HEK293 (cell line): ENCODE data around the gene RDX.

Experiments
- CTCF ChIA-PET: fragments of 350-600 bp; formaldehyde crosslinking; extraction: SDS; loops from one replicate; lab custom pipeline; 2021; ENCODE audit warnings: antibody characterized with exemption; lab: Yijun Ruan, JAX
- POLR2A ChIA-PET: fragments of 300-600 bp; formaldehyde crosslinking; extraction: SDS; loops from one replicate; lab custom pipeline; 2020; ENCODE audit warnings: antibody characterized with exemption, inconsistent platforms; lab: Yijun Ruan, JAX
- H3K27ac ChIP-seq: fragments of 200-500 bp; sonication (Bioruptor generic); 2 replicates; pipeline ENCODE4 v1.5.1; 2014; ENCODE audit warnings: low read depth, low read length, control low read depth, inconsistent platforms; ENCODE audit errors: extremely low read depth
- H3K36me3 ChIP-seq, 2 experiments: fragments of 200-500 bp in 1 of 2; sonication (Bioruptor generic) in 1 of 2; 1 replicate in 1 of 2; 2 replicates in 1 of 2; pipeline ENCODE4 v1.5.1; 2014 to 2017; ENCODE audit warnings: inconsistent platforms in 2 of 2, low read length in 2 of 2; ENCODE audit not compliant: control insufficient read depth in 2 of 2, insufficient read depth in 1 of 2
- H3K4me1 ChIP-seq: fragments of 200-500 bp; sonication (Bioruptor generic); 2 replicates; pipeline ENCODE4 v1.5.1; 2014; ENCODE audit warnings: mild to moderate bottlenecking, low read length, inconsistent platforms; ENCODE audit not compliant: control insufficient read depth, insufficient read depth
- H3K4me3 ChIP-seq: 2 replicates; pipeline ENCODE4 v1.5.1; 2011; ENCODE audit warnings: low read depth, mild to moderate bottlenecking, control low read depth, low read length, moderate library complexity
- H3K9me3 ChIP-seq: fragments of 200-500 bp; sonication (Bioruptor generic); 2 replicates; pipeline ENCODE4 v1.5.1; 2014; ENCODE audit warnings: low read depth, low read length, inconsistent platforms; ENCODE audit not compliant: control insufficient read depth, insufficient read depth
- GLIS1 ChIP-seq: fragments of 450-650 bp; formaldehyde crosslinking; IDR thresholded peaks from 2 replicates; pipeline ENCODE4 v1.5.1; 2016; ENCODE audit warnings: missing biosample characterization, missing genetic modification characterization
- HOXC10 ChIP-seq: sonication (generic); formaldehyde crosslinking; IDR thresholded peaks from 2 replicates; pipeline ENCODE4 v1.8.1; 2023; ENCODE audit warnings: mild to moderate bottlenecking, missing genetic modification reagents
- KLF1 ChIP-seq: fragments of 450-650 bp; formaldehyde crosslinking; IDR thresholded peaks from 2 replicates; pipeline ENCODE4 v1.5.1; 2016; ENCODE audit warnings: missing biosample characterization, missing genetic modification characterization
- KLF10 ChIP-seq: fragments of 450-650 bp; IDR thresholded peaks from 2 replicates; pipeline ENCODE4 v1.5.1; 2018; ENCODE audit warnings: missing biosample characterization, mild to moderate bottlenecking, missing genetic modification characterization
- KLF8 ChIP-seq: fragments of 450-650 bp; formaldehyde crosslinking; IDR thresholded peaks from 2 replicates; pipeline ENCODE4 v1.5.1; 2016; ENCODE audit warnings: missing biosample characterization, missing genetic modification characterization
- MEIS1 ChIP-seq: sonication (generic); formaldehyde crosslinking; IDR thresholded peaks from 2 replicates; pipeline ENCODE4 v1.8.1; 2022; ENCODE audit warnings: missing genetic modification reagents, mild to moderate bottlenecking, borderline replicate concordance
- OSR2 ChIP-seq: fragments of 450-650 bp; formaldehyde crosslinking; IDR thresholded peaks from 2 replicates; pipeline ENCODE4 v1.5.1; 2016; ENCODE audit warnings: missing biosample characterization, missing genetic modification characterization
- RBAK ChIP-seq: fragments of 450-650 bp; formaldehyde crosslinking; IDR thresholded peaks from 2 replicates; pipeline ENCODE4 v1.5.1; 2016; ENCODE audit warnings: missing biosample characterization, missing genetic modification characterization
- SP3 ChIP-seq: fragments of 450-650 bp; formaldehyde crosslinking; IDR thresholded peaks from 2 replicates; pipeline ENCODE4 v1.5.1; 2016; ENCODE audit warnings: missing biosample characterization, missing genetic modification characterization
- SP7 ChIP-seq: fragments of 450-650 bp; formaldehyde crosslinking; IDR thresholded peaks from 2 replicates; pipeline ENCODE4 v1.5.1; 2016; ENCODE audit warnings: missing biosample characterization, missing genetic modification characterization
- ZBTB17 ChIP-seq: fragments of 450-650 bp; formaldehyde crosslinking; IDR thresholded peaks from 2 replicates; pipeline ENCODE4 v1.5.1; 2016; ENCODE audit warnings: missing biosample characterization, missing genetic modification characterization
- ZNF10 ChIP-seq: fragments of 450-650 bp; formaldehyde crosslinking; IDR thresholded peaks from 2 replicates; pipeline ENCODE4 v1.5.1; 2017; ENCODE audit warnings: missing biosample characterization, missing genetic modification characterization
- ZNF175 ChIP-seq: fragments of 450-650 bp; formaldehyde crosslinking; IDR thresholded peaks from 2 replicates; pipeline ENCODE4 v1.5.1; 2016; ENCODE audit warnings: missing biosample characterization, missing genetic modification characterization
- ZNF280C ChIP-seq: fragments of 450-650 bp; formaldehyde crosslinking; IDR thresholded peaks from 2 replicates; pipeline ENCODE4 v1.5.1; 2016; ENCODE audit warnings: missing biosample characterization, missing genetic modification characterization
- ZNF366 ChIP-seq: fragments of 450-650 bp; formaldehyde crosslinking; conservative IDR thresholded peaks from 2 replicates; pipeline ENCODE4 v1.5.1; 2016; ENCODE audit warnings: missing biosample characterization, missing genetic modification characterization
- ZNF37A ChIP-seq: fragments of 450-650 bp; IDR thresholded peaks from 2 replicates; pipeline ENCODE4 v1.5.1; 2018; ENCODE audit warnings: missing biosample characterization, missing genetic modification characterization
- ZNF391 ChIP-seq: fragments of 450-650 bp; formaldehyde crosslinking; IDR thresholded peaks from 2 replicates; pipeline ENCODE4 v1.5.1; 2016; ENCODE audit warnings: low read depth, missing biosample characterization, missing genetic modification characterization, borderline replicate concordance
- ZNF426 ChIP-seq: fragments of 450-650 bp; formaldehyde crosslinking; IDR thresholded peaks from 2 replicates; pipeline ENCODE4 v1.5.1; 2017; ENCODE audit warnings: missing biosample characterization, missing genetic modification characterization, mild to moderate bottlenecking, inconsistent platforms, moderate library complexity
- ZNF473 ChIP-seq: fragments of 450-650 bp; formaldehyde crosslinking; IDR thresholded peaks from 2 replicates; pipeline ENCODE4 v1.5.1; 2017; ENCODE audit warnings: missing biosample characterization, missing genetic modification characterization
- ZNF561 ChIP-seq: fragments of 450-650 bp; IDR thresholded peaks from 2 replicates; pipeline ENCODE4 v1.5.1; 2018; ENCODE audit warnings: missing biosample characterization, missing genetic modification characterization, borderline replicate concordance
- ZNF621 ChIP-seq: fragments of 450-650 bp; formaldehyde crosslinking; IDR thresholded peaks from 2 replicates; pipeline ENCODE4 v1.5.1; 2017; ENCODE audit warnings: missing biosample characterization, missing genetic modification characterization
- ZNF692 ChIP-seq: fragments of 450-650 bp; formaldehyde crosslinking; IDR thresholded peaks from 2 replicates; pipeline ENCODE4 v1.5.1; 2016; ENCODE audit warnings: missing biosample characterization, missing genetic modification characterization
- ZNF707 ChIP-seq: fragments of 450-650 bp; formaldehyde crosslinking; IDR thresholded peaks from 2 replicates; pipeline ENCODE4 v1.5.1; 2016; ENCODE audit warnings: missing biosample characterization, missing genetic modification characterization
- ZNF776 ChIP-seq: fragments of 450-650 bp; formaldehyde crosslinking; IDR thresholded peaks from 2 replicates; pipeline ENCODE4 v1.5.0; 2017; ENCODE audit warnings: missing biosample characterization, missing genetic modification characterization, borderline replicate concordance
- ZNF843 ChIP-seq: fragments of 450-650 bp; formaldehyde crosslinking; IDR thresholded peaks from 2 replicates; pipeline ENCODE4 v1.5.1; 2016; ENCODE audit warnings: missing biosample characterization, missing genetic modification characterization
- TF ChIP-seq, protein P1 (sequence below): fragments of 450-650 bp; formaldehyde crosslinking; IDR thresholded peaks from 2 replicates; pipeline ENCODE4 v1.5.1; 2016; ENCODE audit warnings: missing biosample characterization, missing genetic modification characterization
- TF ChIP-seq, protein P2 (sequence below): fragments of 450-650 bp; formaldehyde crosslinking; IDR thresholded peaks from 2 replicates; pipeline ENCODE4 v1.5.1; 2016; ENCODE audit warnings: missing biosample characterization, missing genetic modification characterization

The RDX gene

GRCh38 chr11:110196884-110197420 lies 99.5 kb downstream of the RDX start:
- TF ChIP-seq ZNF561 (no peak), KLF10 (tag by site-specific recombination) (no peak), OSR2 (tag by site-specific recombination) (no peak), GLIS1 (tag by site-specific recombination) (no peak), MEIS1 (no peak), ZNF426 (tag by site-specific recombination) (no peak)
- ChIA-PET POLR2A (interaction anchor here (0.7 kb wide), 1 partner anchor 69 kb away, joined by 3 read pairs; no protein-coding TSS in a partner anchor), CTCF (interaction anchor here (1.1 to 7.9 kb wide), 8 partner anchors 23 to 237 kb away, joined by 3 to 76 read pairs (median 6); partner anchors contain the start of gene FDX1)
- no peaks in the 10 kb centered on the region for H3K36me3 ChIP-seq
- no peak overlapping the region for H3K4me3 ChIP-seq
- H3K4me1 ChIP-seq, result no peaks in the 10 kb centered on the region
- no peaks in the 10 kb centered on the region for H3K9me3 ChIP-seq
- no peak overlapping the region for H3K27ac ChIP-seq

GRCh38 chr11:110196241-110196754 lies 100.1 kb downstream of the RDX start:
- Histone ChIP-seq H3K4me1 (no peaks in the 10 kb centered on the region), H3K4me3 (no peak overlapping the region), H3K27ac (no peak overlapping the region), H3K9me3 (no peaks in the 10 kb centered on the region), H3K36me3 (no peaks in the 10 kb centered on the region)
- POLR2A ChIA-PET, result interaction anchor here (0.7 to 1.2 kb wide), 2 partner anchors 68 to 109 kb away, joined by 3 read pairs; no protein-coding TSS in a partner anchor
- CTCF ChIA-PET, result interaction anchor here (1.1 to 7.9 kb wide), 6 partner anchors 22 to 238 kb away, joined by 3 to 76 read pairs (median 6); no protein-coding TSS in a partner anchor
- TF ChIP-seq ZNF280C (tag by site-specific recombination) (no peak), ZNF621 (tag by site-specific recombination) (no peak), SP7 (tag by site-specific recombination) (no peak), ZNF426 (tag by site-specific recombination) (no peak), ZNF843 (tag by site-specific recombination) (no peak), ZNF692 (tag by site-specific recombination) (no peak), KLF8 (tag by site-specific recombination) (peak; percentile 55), ZNF366 (tag by site-specific recombination) (no peak), ZNF776 (tag by site-specific recombination) (no peak), ZNF10 (tag by site-specific recombination) (no peak), ZNF473 (tag by site-specific recombination) (no peak), KLF1 (tag by site-specific recombination) (peak; percentile 41; the same call in 1 of the 2 replicates), ZBTB17 (no peak), ZNF707 (tag by site-specific recombination) (no peak), HOXC10 (CRISPR knock-in tag) (no peak), SP3 (0 out of 2 replicates have a peak, but pooled peaks have one; percentile 8), ZNF175 (tag by site-specific recombination) (no peak), ZNF37A (no peak), ZNF391 (tag by site-specific recombination) (no peak), RBAK (no peak)
- TF ChIP-seq, protein P1, sequence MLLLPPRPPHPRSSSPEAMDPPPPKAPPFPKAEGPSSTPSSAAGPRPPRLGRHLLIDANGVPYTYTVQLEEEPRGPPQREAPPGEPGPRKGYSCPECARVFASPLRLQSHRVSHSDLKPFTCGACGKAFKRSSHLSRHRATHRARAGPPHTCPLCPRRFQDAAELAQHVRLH (tag by site-specific recombination), result no peak
- TF ChIP-seq, protein P2, sequence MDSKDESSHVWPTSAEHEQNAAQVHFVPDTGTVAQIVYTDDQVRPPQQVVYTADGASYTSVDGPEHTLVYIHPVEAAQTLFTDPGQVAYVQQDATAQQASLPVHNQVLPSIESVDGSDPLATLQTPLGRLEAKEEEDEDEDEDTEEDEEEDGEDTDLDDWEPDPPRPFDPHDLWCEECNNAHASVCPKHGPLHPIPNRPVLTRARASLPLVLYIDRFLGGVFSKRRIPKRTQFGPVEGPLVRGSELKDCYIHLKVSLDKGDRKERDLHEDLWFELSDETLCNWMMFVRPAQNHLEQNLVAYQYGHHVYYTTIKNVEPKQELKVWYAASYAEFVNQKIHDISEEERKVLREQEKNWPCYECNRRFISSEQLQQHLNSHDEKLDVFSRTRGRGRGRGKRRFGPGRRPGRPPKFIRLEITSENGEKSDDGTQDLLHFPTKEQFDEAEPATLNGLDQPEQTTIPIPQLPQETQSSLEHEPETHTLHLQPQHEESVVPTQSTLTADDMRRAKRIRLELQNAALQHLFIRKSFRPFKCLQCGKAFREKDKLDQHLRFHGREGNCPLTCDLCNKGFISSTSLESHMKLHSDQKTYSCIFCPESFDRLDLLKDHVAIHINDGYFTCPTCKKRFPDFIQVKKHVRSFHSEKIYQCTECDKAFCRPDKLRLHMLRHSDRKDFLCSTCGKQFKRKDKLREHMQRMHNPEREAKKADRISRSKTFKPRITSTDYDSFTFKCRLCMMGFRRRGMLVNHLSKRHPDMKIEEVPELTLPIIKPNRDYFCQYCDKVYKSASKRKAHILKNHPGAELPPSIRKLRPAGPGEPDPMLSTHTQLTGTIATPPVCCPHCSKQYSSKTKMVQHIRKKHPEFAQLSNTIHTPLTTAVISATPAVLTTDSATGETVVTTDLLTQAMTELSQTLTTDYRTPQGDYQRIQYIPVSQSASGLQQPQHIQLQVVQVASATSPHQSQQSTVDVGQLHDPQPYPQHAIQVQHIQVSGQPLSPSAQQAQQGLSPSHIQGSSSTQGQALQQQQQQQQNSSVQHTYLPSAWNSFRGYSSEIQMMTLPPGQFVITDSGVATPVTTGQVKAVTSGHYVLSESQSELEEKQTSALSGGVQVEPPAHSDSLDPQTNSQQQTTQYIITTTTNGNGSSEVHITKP (tag by site-specific recombination), result no peak
